PC-9 (cell line): ENCODE measurements around the gene CNKSR1. TPM values are rescaled to one million over a fixed set of nuclear protein-coding genes. Genes with fewer than 3 reads are reported as not detected.

Experiments used
- BruUV-seq: library from RNA; stranded (reverse); fragments of 400-500 nt; replicated peaks from 2 replicates; lab custom pipeline; 2021; lab: Mats Ljungman, UMichigan
- CTCF ChIA-PET: fragments of 300-600 bp; sonication (Branson Sonifier 250); formaldehyde crosslinking; loops from one replicate; lab custom pipeline; 2022; ENCODE audit warnings: antibody characterized with exemption; lab: Charles Lee
- POLR2A ChIA-PET: fragments of 300-600 bp; sonication (Branson Sonifier 250); formaldehyde crosslinking; loops from one replicate; lab custom pipeline; 2022; ENCODE audit warnings: antibody characterized with exemption; ENCODE audit not compliant: unreplicated experiment; lab: Charles Lee
- DNase-seq, 2 experiments: peaks; one replicate each; pipeline versions ENCODE4 v3.0.0 to v3.0.0-alpha.2; 2015 to 2022; ENCODE audit warnings: mixed read lengths in 1 of 2
- H2AFZ ChIP-seq: fragments of 200-600 bp; sonication (generic); 2 replicates; pipeline ENCODE4 v1.8.1; 2017; ENCODE audit warnings: antibody characterized with exemption
- H3F3A ChIP-seq: fragments of 200-600 bp; sonication (generic); 2 replicates; pipeline ENCODE4 v1.8.1; 2017; ENCODE audit warnings: antibody characterized with exemption, mild to moderate bottlenecking, low read depth; ENCODE audit not compliant: insufficient read depth
- H3K27ac ChIP-seq: fragments of 200-600 bp; sonication (generic); 2 replicates; pipeline ENCODE4 v1.6.1; 2016; ENCODE audit warnings: mixed run types
- H3K27me3 ChIP-seq: fragments of 200-600 bp; sonication (generic); 2 replicates; pipeline ENCODE4 v1.6.1; 2016; ENCODE audit warnings: low read depth, mixed run types; ENCODE audit not compliant: insufficient read depth
- H3K36me3 ChIP-seq: fragments of 200-600 bp; sonication (generic); 2 replicates; pipeline ENCODE4 v1.6.1; 2016; ENCODE audit warnings: low read depth, mixed run types
- H3K4me1 ChIP-seq: fragments of 200-600 bp; sonication (generic); replicated peaks from 2 replicates; pipeline ENCODE4 v1.6.1; 2016; ENCODE audit warnings: mixed run types; ENCODE audit not compliant: insufficient read depth
- H3K4me2 ChIP-seq: fragments of 200-600 bp; sonication (generic); 2 replicates; pipeline ENCODE4 v1.6.1; 2017; ENCODE audit warnings: mixed run types
- H3K4me3 ChIP-seq: fragments of 200-600 bp; sonication (generic); 2 replicates; pipeline ENCODE4 v1.6.1; 2016; ENCODE audit warnings: mixed run types
- H3K79me2 ChIP-seq: fragments of 200-600 bp; sonication (generic); 2 replicates; pipeline ENCODE4 v1.6.1; 2017; ENCODE audit warnings: low read depth, mixed run types
- H3K9me2 ChIP-seq: fragments of 200-600 bp; sonication (generic); 2 replicates; pipeline ENCODE4 v1.8.1; 2017; ENCODE audit warnings: mild to moderate bottlenecking; ENCODE audit not compliant: insufficient read depth
- H3K9me3 ChIP-seq: fragments of 200-600 bp; sonication (generic); 2 replicates; pipeline ENCODE4 v1.8.1; 2016; ENCODE audit warnings: low read depth; ENCODE audit not compliant: insufficient read depth
- H4K20me1 ChIP-seq: fragments of 200-600 bp; sonication (generic); 2 replicates; pipeline ENCODE4 v1.8.1; 2017; ENCODE audit not compliant: insufficient read depth
- CTCF ChIP-seq: fragments of 200-600 bp; sonication (generic); conservative IDR thresholded peaks from 2 replicates; pipeline ENCODE4 v1.6.1; 2017; ENCODE audit warnings: mixed run types, antibody characterized with exemption, mild to moderate bottlenecking, moderate library complexity
- EZH2 ChIP-seq: fragments of 200-600 bp; sonication (generic); IDR thresholded peaks from 2 replicates; pipeline ENCODE4 v1.8.0; 2017; ENCODE audit warnings: antibody characterized with exemption, low read depth
- intact Hi-C: fragments of 100-400 bp; cut with micrococcal nuclease; formaldehyde crosslinking; loops from one replicate; pipeline ENCODE4 v1.10.0; 2022; ENCODE audit not compliant: unreplicated experiment
- total RNA-seq: library from RNA; stranded (reverse); gene quantifications from 2 replicates; pipeline ENCODE4 v1.2.3, GENCODE V29; 2021

CNKSR1 gene
- total RNA-seq, 1 experiment from 2014 or later = 33.4 TPM

- no TSS peak for BruUV-seq
These were observed 7.6 kb downstream of the CNKSR1 start for GRCh38 chr1:26184883-26185282.

GRCh38 chr1:26187882-26188281 is 10.6 kb downstream of the CNKSR1 start:
- no peaks in the 10 kb centered on the region for H4K20me1 ChIP-seq
- no peaks in the 10 kb centered on the region for H3K9me3 ChIP-seq
- H2AFZ ChIP-seq = no peak overlapping the region
- CTCF ChIA-PET = no interaction called here
- 0 out of 2 replicates have a peak, but pooled peaks cover 6% of the 10 kb centered on the region for H3K36me3 ChIP-seq
- no peak overlapping the region for H3K27ac ChIP-seq
- POLR2A ChIA-PET = no interaction called here
- no peak for TF ChIP-seq EZH2
- BruUV-seq = no TSS peak
- H3F3A ChIP-seq = no peaks in the 10 kb centered on the region
- H3K79me2 ChIP-seq = no peaks in the 10 kb centered on the region
- H3K4me1 ChIP-seq = no peaks in the 10 kb centered on the region
- DNase-seq = no peak
- no peaks in the 10 kb centered on the region for H3K9me2 ChIP-seq
- intact Hi-C loops = no loop called here
- no peaks in the 10 kb centered on the region for H3K27me3 ChIP-seq
- H3K4me3 ChIP-seq = no peak overlapping the region
- no peak overlapping the region for H3K4me2 ChIP-seq

More at GRCh38 chr1:26184883-26185282, 7.6 kb downstream of the CNKSR1 start:
- TF ChIP-seq EZH2 = no peak
- TF ChIP-seq CTCF = no peak
- Histone ChIP-seq H3K4me1 (peaks cover 16% of the 10 kb centered on the region), H3K4me3 (no peak overlapping the region), H3F3A (peaks cover 9% of the 10 kb centered on the region; the same call in 1 of the 2 replicates), H3K9me3 (no peaks in the 10 kb centered on the region), H3K79me2 (no peaks in the 10 kb centered on the region), H3K9me2 (no peaks in the 10 kb centered on the region), H4K20me1 (no peaks in the 10 kb centered on the region), H2AFZ (no peak overlapping the region), H3K36me3 (peaks cover 6% of the 10 kb centered on the region; the same call in 1 of the 2 replicates), H3K27me3 (no peaks in the 10 kb centered on the region), H3K4me2 (no peak overlapping the region), H3K27ac (no peak overlapping the region)
- DNase-seq = no peak
- intact Hi-C loops = no loop called here
- ChIA-PET CTCF (no interaction called here), POLR2A (no interaction called here)

- TF ChIP-seq CTCF (no peak), EZH2 (no peak)
- H3K36me3 ChIP-seq = 0 out of 2 replicates have a peak, but pooled peaks cover 6% of the 10 kb centered on the region
These were observed 11.2 kb downstream of the CNKSR1 start for GRCh38 chr1:26188477-26188876.

GRCh38 chr1:26189331-26189730 is 12.0 kb downstream of the CNKSR1 start:
- intact Hi-C loops = no loop called here
- Histone ChIP-seq H3K4me2 (no peak overlapping the region), H3K79me2 (no peaks in the 10 kb centered on the region), H3K27ac (no peak overlapping the region), H3F3A (no peaks in the 10 kb centered on the region), H4K20me1 (no peaks in the 10 kb centered on the region), H3K4me3 (no peak overlapping the region), H2AFZ (no peak overlapping the region), H3K36me3 (0 out of 2 replicates have a peak, but pooled peaks cover 6% of the 10 kb centered on the region), H3K9me3 (no peaks in the 10 kb centered on the region), H3K27me3 (no peaks in the 10 kb centered on the region), H3K9me2 (no peaks in the 10 kb centered on the region), H3K4me1 (no peaks in the 10 kb centered on the region)
- no TSS peak for BruUV-seq
- POLR2A ChIA-PET = interaction anchor here (0.7 kb wide), 1 partner anchor 42 kb away, joined by 3 read pairs; no protein-coding TSS in a partner anchor
- CTCF ChIA-PET = no interaction called here
- no peak for DNase-seq
- TF ChIP-seq EZH2 = no peak
- TF ChIP-seq CTCF = no peak

More at GRCh38 chr1:26188477-26188876, 11.2 kb downstream of the CNKSR1 start:
- Histone ChIP-seq H3K27me3 (no peaks in the 10 kb centered on the region), H3F3A (no peaks in the 10 kb centered on the region), H3K4me1 (no peaks in the 10 kb centered on the region), H3K9me3 (no peaks in the 10 kb centered on the region), H3K4me2 (no peak overlapping the region), H3K27ac (no peak overlapping the region), H3K9me2 (no peaks in the 10 kb centered on the region), H2AFZ (no peak overlapping the region), H3K79me2 (no peaks in the 10 kb centered on the region), H4K20me1 (no peaks in the 10 kb centered on the region), H3K4me3 (no peak overlapping the region)
- BruUV-seq = no TSS peak
- DNase-seq = no peak
- POLR2A ChIA-PET = no interaction called here
- CTCF ChIA-PET = interaction anchor here (0.5 kb wide), 1 partner anchor 87 kb away, joined by 3 read pairs; no protein-coding TSS in a partner anchor
- intact Hi-C loops = no loop called here
